Spleen (tissue), 11 donors: ENCODE results near the gene CAMK2N2. TPM values are rescaled to one million over a fixed set of nuclear protein-coding genes. Genes with fewer than 3 reads are reported as not detected.
A peak's percentile ranks its signal among the peaks of the same experiment; 100 is the strongest.

Source experiments
- DNase-seq: peaks from one replicate; pipeline ENCODE4 v3.0.0-alpha.2; 2020
- H3K27ac ChIP-seq, 8 donors: fragments of 200-600 bp; sonication (generic) in 7 of 8; 1 replicate in 4 of 8; 2 replicates in 4 of 8; pipeline versions ENCODE4 v1.5.0 to v1.8.0; 2016 to 2021; ENCODE audit warnings: inconsistent platforms in 4 of 8, mild to moderate bottlenecking in 4 of 8, moderate library complexity in 1 of 8
- H3K27me3 ChIP-seq, 7 donors: fragments of 200-600 bp; sonication (generic) in 6 of 7; replicated peaks in 1 of 7; 1 replicate in 4 of 7; 2 replicates in 3 of 7; pipeline versions ENCODE4 v1.5.0 to v1.8.0; 2016 to 2021; ENCODE audit warnings: inconsistent platforms in 3 of 7, mild to moderate bottlenecking in 1 of 7
- H3K36me3 ChIP-seq, 6 donors: fragments of 200-600 bp; sonication (generic) in 5 of 6; 1 replicate in 4 of 6; 2 replicates in 2 of 6; pipeline versions ENCODE4 v1.5.0 to v1.8.0; 2016 to 2021; ENCODE audit warnings: inconsistent platforms in 2 of 6
- H3K4me1 ChIP-seq, 6 donors: fragments of 200-600 bp; sonication (generic) in 5 of 6; 1 replicate in 3 of 6; 2 replicates in 3 of 6; pipeline versions ENCODE4 v1.5.0 to v1.8.0; 2016 to 2021; ENCODE audit warnings: inconsistent platforms in 3 of 6
- H3K4me3 ChIP-seq, 8 donors: fragments of 200-600 bp; sonication (generic) in 7 of 8; 1 replicate in 4 of 8; 2 replicates in 4 of 8; pipeline versions ENCODE4 v1.5.0 to v1.8.0; 2016 to 2021; ENCODE audit warnings: inconsistent platforms in 4 of 8, mild to moderate bottlenecking in 4 of 8, moderate library complexity in 2 of 8
- H3K9me3 ChIP-seq, 8 donors: fragments of 200-600 bp; sonication (generic) in 7 of 8; 1 replicate in 4 of 8; 2 replicates in 4 of 8; pipeline versions ENCODE4 v1.5.0 to v1.8.0; 2016 to 2021; ENCODE audit warnings: inconsistent platforms in 4 of 8
- POLR2A ChIP-seq, 3 donors: fragments of 450-650 bp; IDR thresholded peaks; one replicate each; pipeline ENCODE4 v1.5.1; 2017; ENCODE audit warnings: antibody characterized with exemption in 3 of 3, mild to moderate bottlenecking in 1 of 3
- POLR2AphosphoS5 ChIP-seq, 3 donors: sonication (generic); formaldehyde crosslinking; IDR thresholded peaks; one replicate each; pipeline ENCODE4 v1.5.1; 2017; ENCODE audit warnings: antibody characterized with exemption in 3 of 3
- WGBS, 5 donors: extraction: QIAGEN DNeasy Blood & Tissue Kit in 3 of 5; methylation state at CpG; one replicate each; pipeline versions ENCODE4 v1.1.5 to v1.1.7; 2013 to 2018; 5-methylcytosine and 5-hydroxymethylcytosine counted together
- intact Hi-C: fragments of 100-400 bp; cut with DNase I; formaldehyde crosslinking; loops from one replicate; pipeline ENCODE4 v1.15.0; 2023; ENCODE audit warnings: low total_unique reads
- polyA plus RNA-seq, 3 donors: library from polyadenylated mRNA; stranded (reverse); fragments of 200-250 nt; gene quantifications; one replicate each; pipeline ENCODE4 v1.2.1, GENCODE V29; 2013
- total RNA-seq, 7 donors: library from RNA; depleted of rRNA in 3 of 7; stranded (reverse); fragments of >200 nt in 3 of 7; fragmentation: NEBNext Ultra II Directional in 4 of 7; extraction: Animal tissue kit (Norgen Biotek cat#: 25700) in 4 of 7; gene quantifications; one replicate each; pipeline versions ENCODE4 v1.1.0 to v1.2.1, GENCODE V29; 2016 to 2021
- TF ChIP-seq, protein P1 (sequence below), 11 experiments: fragments of 200-600 bp in 7 of 11; fragments of 450-650 bp in 4 of 11; sonication (generic) in 4 of 11; IDR thresholded peaks in 8 of 11; conservative IDR thresholded peaks in 3 of 11; 1 replicate in 7 of 11; 2 replicates in 4 of 11; pipeline versions ENCODE4 v1.4.0 to v1.8.0; 2016 to 2021; ENCODE audit warnings: antibody characterized with exemption in 11 of 11, inconsistent platforms in 4 of 11, mild to moderate bottlenecking in 1 of 11
- donor health status: healthy with polysubstance abuse.
- donor health status: DM: no; HTN: no; CAD: no; lungs with moderate emphysema.
- donor health status: DM: no; HTN: no; CAD: no.
- donor health status: Bipolar disorder and iron deficiency.
- donor health status: healthy.
- donor health status: DM: no; HTN: no; CAD: no.
- donor health status: DM: yes; HTN: yes; CAD: no.

CAMK2N2 gene
- total and polyA plus RNA-seq, 10 donors, result 0.08 to 0.35 TPM; not detected in 8

GRCh38 chr3:184259878-184260723 lies 1.3 kb downstream of the CAMK2N2 start:
- DNase-seq, result peak; percentile 82
- TF ChIP-seq, protein P1, sequence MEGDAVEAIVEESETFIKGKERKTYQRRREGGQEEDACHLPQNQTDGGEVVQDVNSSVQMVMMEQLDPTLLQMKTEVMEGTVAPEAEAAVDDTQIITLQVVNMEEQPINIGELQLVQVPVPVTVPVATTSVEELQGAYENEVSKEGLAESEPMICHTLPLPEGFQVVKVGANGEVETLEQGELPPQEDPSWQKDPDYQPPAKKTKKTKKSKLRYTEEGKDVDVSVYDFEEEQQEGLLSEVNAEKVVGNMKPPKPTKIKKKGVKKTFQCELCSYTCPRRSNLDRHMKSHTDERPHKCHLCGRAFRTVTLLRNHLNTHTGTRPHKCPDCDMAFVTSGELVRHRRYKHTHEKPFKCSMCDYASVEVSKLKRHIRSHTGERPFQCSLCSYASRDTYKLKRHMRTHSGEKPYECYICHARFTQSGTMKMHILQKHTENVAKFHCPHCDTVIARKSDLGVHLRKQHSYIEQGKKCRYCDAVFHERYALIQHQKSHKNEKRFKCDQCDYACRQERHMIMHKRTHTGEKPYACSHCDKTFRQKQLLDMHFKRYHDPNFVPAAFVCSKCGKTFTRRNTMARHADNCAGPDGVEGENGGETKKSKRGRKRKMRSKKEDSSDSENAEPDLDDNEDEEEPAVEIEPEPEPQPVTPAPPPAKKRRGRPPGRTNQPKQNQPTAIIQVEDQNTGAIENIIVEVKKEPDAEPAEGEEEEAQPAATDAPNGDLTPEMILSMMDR (IDR thresholded peaks at IDR 0.05 in 8 of 11, conservative IDR thresholded peaks at IDR 0.05 in 3 of 11), result no peak
- no peak for TF ChIP-seq POLR2A (IDR thresholded peaks at IDR 0.05)
- no peak for TF ChIP-seq POLR2AphosphoS5 (IDR thresholded peaks at IDR 0.05)
- Histone ChIP-seq H3K27ac (peak overlapping the region in 1 of 8 donors; percentile 24), H3K27me3 (peaks cover 3 to 69% (median 55%) of the 10 kb centered on the region in 7 donors), H3K4me1 (peaks cover 17 to 39% (median 32%) of the 10 kb centered on the region in 6 donors), H3K36me3 (peaks cover 0 to 17% (median 2%) of the 10 kb centered on the region in 6 donors), H3K9me3 (no peaks in the 10 kb centered on the region), H3K4me3 (peak overlapping the region in 6 of 8 donors; percentile 37 to 75 (median 54))
- 2 to 3% (median 2%) methylated on average over 34 to 91 of the region's 91 CpGs for WGBS, 5 donors
- intact Hi-C loops, result loop anchor here (10.0 kb wide), 1 partner anchor 375 kb away; the partner anchor contains the start of gene PARL

DNA sequence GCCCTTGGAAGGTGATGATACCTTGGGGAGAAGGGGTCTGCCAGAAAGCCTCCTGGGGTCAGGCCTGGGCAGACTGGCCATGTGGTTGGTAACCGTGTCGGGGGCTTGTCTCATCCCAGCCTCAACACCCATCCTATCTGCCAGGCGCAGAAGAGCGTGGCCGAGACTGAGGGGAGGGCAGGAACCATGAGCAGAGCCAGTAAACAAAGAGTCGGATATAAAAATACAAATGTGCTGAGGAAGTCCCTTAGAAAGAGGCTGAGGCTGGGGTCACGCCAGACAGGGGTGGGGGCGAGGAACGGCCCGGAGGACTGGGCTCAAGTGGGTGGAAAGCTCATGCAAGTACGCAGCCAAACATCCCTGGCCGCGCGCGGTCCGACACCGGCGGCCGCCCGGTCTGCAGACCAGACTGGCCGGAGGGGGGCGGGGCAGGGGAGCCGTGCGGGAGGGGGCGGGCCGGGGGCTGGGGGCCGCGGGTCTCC lies 1.9 kb downstream of the CAMK2N2 start:
- no peak for DNase-seq
- TF ChIP-seq POLR2A (IDR thresholded peaks at IDR 0.05) (no peak), POLR2AphosphoS5 (IDR thresholded peaks at IDR 0.05) (no peak)
- TF ChIP-seq, protein P1 (IDR thresholded peaks at IDR 0.05 in 8 of 11, conservative IDR thresholded peaks at IDR 0.05 in 3 of 11), result no peak
- peaks cover 3 to 62% (median 49%) of the 10 kb centered on the region in 7 donors for H3K27me3 ChIP-seq
- no peaks in the 10 kb centered on the region for H3K9me3 ChIP-seq
- intact Hi-C loops, result loop anchor here (10.0 kb wide), 1 partner anchor 375 kb away; the partner anchor contains the start of gene PARL
- H3K27ac ChIP-seq, result no peak overlapping the region
- 22 to 37% (median 28%) methylated on average over 16 to 28 of the region's 28 CpGs for WGBS, 5 donors
- peaks cover 17 to 39% (median 32%) of the 10 kb centered on the region in 6 donors for H3K4me1 ChIP-seq
- peaks cover 0 to 17% (median 2%) of the 10 kb centered on the region in 6 donors for H3K36me3 ChIP-seq
- H3K4me3 ChIP-seq, result peak overlapping the region in 1 of 8 donors; percentile 75

DNA sequence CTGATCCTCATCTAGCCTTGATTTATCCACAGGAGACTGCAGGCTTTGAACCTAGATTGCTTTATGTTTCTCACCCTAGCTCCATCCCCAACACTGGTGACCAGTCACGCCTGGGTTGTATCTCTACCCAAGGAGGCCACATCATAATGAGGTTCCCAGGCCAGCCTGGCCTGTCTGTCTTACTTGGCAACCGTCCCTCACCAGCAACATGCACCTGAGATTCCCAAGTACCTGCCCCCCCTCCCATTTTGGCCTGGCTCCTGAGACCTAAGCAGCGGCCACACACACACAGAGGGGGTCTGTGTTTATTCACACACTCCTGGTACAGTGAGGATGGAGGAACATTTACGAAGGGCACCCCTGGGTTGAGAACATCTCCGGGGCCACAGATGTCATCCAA lies 2.4 kb downstream of the CAMK2N2 start:
- Histone ChIP-seq H3K4me3 (no peak overlapping the region), H3K9me3 (no peaks in the 10 kb centered on the region), H3K4me1 (peaks cover 17 to 39% (median 32%) of the 10 kb centered on the region in 6 donors), H3K27ac (no peak overlapping the region), H3K36me3 (peaks cover 0 to 17% (median 2%) of the 10 kb centered on the region in 6 donors), H3K27me3 (peaks cover 3 to 57% (median 45%) of the 10 kb centered on the region in 7 donors)
- no peak for DNase-seq
- TF ChIP-seq POLR2AphosphoS5 (IDR thresholded peaks at IDR 0.05) (no peak), POLR2A (IDR thresholded peaks at IDR 0.05) (no peak)
- TF ChIP-seq, protein P1 (IDR thresholded peaks at IDR 0.05 in 8 of 11, conservative IDR thresholded peaks at IDR 0.05 in 3 of 11), result no peak
- intact Hi-C loops, result loop anchor here (10.0 kb wide), 1 partner anchor 374 kb away; the partner anchor contains the start of gene PARL
- 80 to 95% (median 92%) methylated on average over 5 of the region's 5 CpGs for WGBS, 5 donors
